ENCODE data around the gene BCAS3.
"Not testable (repeated sequence)": the region's sequence is repeated elsewhere in the genome, so short reads cannot be mapped to it uniquely, and the experiment has no call there.

Gene BCAS3

GRCh38 chr17:61239327-61239726 is 561.7 kb downstream of the BCAS3 start:
- no peak overlapping the region for H3K4me2 ChIP-seq
- H3K27ac ChIP-seq: no peak overlapping the region

DNA sequence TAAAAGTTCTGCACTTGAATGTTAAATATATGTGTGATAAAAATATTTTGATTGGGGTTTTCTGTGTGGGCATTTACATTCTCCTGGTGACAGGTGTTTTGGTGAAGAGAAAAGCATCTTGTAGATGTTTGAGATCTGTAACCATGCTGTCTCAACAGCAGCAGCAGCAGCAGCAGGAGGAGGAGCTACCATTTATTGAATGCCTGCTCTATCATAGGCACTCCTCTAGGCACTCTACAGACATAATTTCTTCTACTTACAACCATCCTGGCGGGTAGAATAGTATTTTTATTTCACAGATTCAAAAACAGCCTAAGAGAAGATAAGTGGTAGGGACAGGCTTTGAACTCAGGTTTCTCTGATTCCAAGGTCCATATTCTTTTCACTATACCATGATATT is 562.3 kb downstream of the BCAS3 start:
- no peak overlapping the region for H2AFZ ChIP-seq (ENCODE audit: low read depth)
- no peak overlapping the region for H3K4me3 ChIP-seq (IDR thresholded peaks at IDR 0.05; ENCODE audit: insufficient read depth, low read depth, low read length)
- H3K4me1 ChIP-seq (ENCODE audit: low read depth, poor library complexity, severe bottlenecking): peaks cover 17% of the 10 kb centered on the region
- H3K9ac ChIP-seq: no peak overlapping the region
- TF ChIP-seq CTCF (conservative IDR thresholded peaks at IDR 0.05; ENCODE audit: low read depth, low read length): no peak
- H3K27me3 ChIP-seq (ENCODE audit: insufficient read depth, low read depth): no peaks in the 10 kb centered on the region
- H3K4me2 ChIP-seq: no peak overlapping the region
- H3K36me3 ChIP-seq (ENCODE audit: insufficient read depth): no peaks in the 10 kb centered on the region
- no peaks in the 10 kb centered on the region for H3K79me2 ChIP-seq (ENCODE audit: insufficient read depth, low read depth)
- H4K20me1 ChIP-seq (ENCODE audit: insufficient read depth): no peaks in the 10 kb centered on the region
- H3K27ac ChIP-seq: no peak overlapping the region

More at GRCh38 chr17:61239327-61239726, 561.7 kb downstream of the BCAS3 start:
- H4K20me1 ChIP-seq (ENCODE audit: insufficient read depth): no peaks in the 10 kb centered on the region
- TF ChIP-seq CTCF (conservative IDR thresholded peaks at IDR 0.05; ENCODE audit: low read depth, low read length): no peak
- H3K27me3 ChIP-seq (ENCODE audit: insufficient read depth, low read depth): no peaks in the 10 kb centered on the region
- H3K4me1 ChIP-seq (ENCODE audit: low read depth, poor library complexity, severe bottlenecking): peaks cover 17% of the 10 kb centered on the region
- no peak overlapping the region for H2AFZ ChIP-seq (ENCODE audit: low read depth)
- no peak overlapping the region for H3K4me3 ChIP-seq (IDR thresholded peaks at IDR 0.05; ENCODE audit: insufficient read depth, low read depth, low read length)
- H3K79me2 ChIP-seq (ENCODE audit: insufficient read depth, low read depth): no peaks in the 10 kb centered on the region
- no peak overlapping the region for H3K9ac ChIP-seq
- no peaks in the 10 kb centered on the region for H3K36me3 ChIP-seq (ENCODE audit: insufficient read depth)

GRCh38 chr17:61240851-61241468 is 563.3 kb downstream of the BCAS3 start:
- Histone ChIP-seq H3K4me1 (ENCODE audit: low read depth, poor library complexity, severe bottlenecking) (peaks cover 17% of the 10 kb centered on the region), H3K9ac (no peak overlapping the region), H3K4me2 (no peak overlapping the region), H3K27ac (no peak overlapping the region), H3K4me3 (IDR thresholded peaks at IDR 0.05; ENCODE audit: insufficient read depth, low read depth, low read length) (no peak overlapping the region), H4K20me1 (ENCODE audit: insufficient read depth) (no peaks in the 10 kb centered on the region), H3K27me3 (ENCODE audit: insufficient read depth, low read depth) (no peaks in the 10 kb centered on the region), H2AFZ (ENCODE audit: low read depth) (no peak overlapping the region), H3K79me2 (ENCODE audit: insufficient read depth, low read depth) (no peaks in the 10 kb centered on the region), H3K36me3 (ENCODE audit: insufficient read depth) (no peaks in the 10 kb centered on the region)
- TF ChIP-seq CTCF (conservative IDR thresholded peaks at IDR 0.05; ENCODE audit: low read depth, low read length): no peak

DNA sequence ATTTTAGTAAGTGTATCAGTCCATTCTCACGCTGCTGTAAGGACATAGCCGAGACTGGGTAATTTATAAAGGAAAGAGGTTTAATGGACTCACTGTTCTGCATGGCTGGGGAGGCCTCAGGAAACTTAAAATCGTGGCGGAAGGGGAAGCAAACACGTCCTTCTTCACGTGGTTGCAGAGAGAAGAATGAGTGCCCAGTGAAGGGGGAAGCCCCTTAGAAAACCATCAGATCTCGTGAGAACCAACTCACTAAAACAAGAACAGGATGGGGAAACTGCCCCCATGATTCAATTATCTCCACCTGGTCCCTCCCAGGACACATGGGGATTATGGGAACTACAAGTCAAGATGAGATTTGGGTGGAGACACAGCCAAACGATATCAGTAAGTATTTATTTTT is 567.3 kb downstream of the BCAS3 start:
- not testable (repeated sequence) for H3K79me2 ChIP-seq (ENCODE audit: insufficient read depth, low read depth); H2AFZ ChIP-seq (ENCODE audit: low read depth); H3K27me3 ChIP-seq (ENCODE audit: insufficient read depth, low read depth); H3K4me3 ChIP-seq (IDR thresholded peaks at IDR 0.05; ENCODE audit: insufficient read depth, low read depth, low read length); H3K9ac ChIP-seq; H3K27ac ChIP-seq; H3K36me3 ChIP-seq (ENCODE audit: insufficient read depth); H3K4me2 ChIP-seq; H4K20me1 ChIP-seq (ENCODE audit: insufficient read depth)
- peaks cover 35% of the 10 kb centered on the region for H3K4me1 ChIP-seq (ENCODE audit: low read depth, poor library complexity, severe bottlenecking)

- Histone ChIP-seq H3K4me1 (ENCODE audit: low read depth, poor library complexity, severe bottlenecking) (peaks cover 33% of the 10 kb centered on the region), H2AFZ (ENCODE audit: low read depth) (no peak overlapping the region), H3K4me3 (IDR thresholded peaks at IDR 0.05; ENCODE audit: insufficient read depth, low read depth, low read length) (no peak overlapping the region), H3K27ac (no peak overlapping the region), H3K9ac (no peak overlapping the region), H3K36me3 (ENCODE audit: insufficient read depth) (no peaks in the 10 kb centered on the region), H4K20me1 (ENCODE audit: insufficient read depth) (no peaks in the 10 kb centered on the region), H3K79me2 (ENCODE audit: insufficient read depth, low read depth) (no peaks in the 10 kb centered on the region), H3K4me2 (no peak overlapping the region), H3K27me3 (ENCODE audit: insufficient read depth, low read depth) (no peaks in the 10 kb centered on the region)
- TF ChIP-seq CTCF (conservative IDR thresholded peaks at IDR 0.05; ENCODE audit: low read depth, low read length): no peak
Observed at GRCh38 chr17:61245706-61246135, 568.1 kb downstream of the BCAS3 start.

All from KMS-11 (cell line).